SK-N-SH treated with all-trans-retinoic acid at 6 μM for 48 hours (cell line): ENCODE data around the gene STAM.
"Not testable (repeated sequence)": the region's sequence is repeated elsewhere in the genome, so short reads cannot be mapped to it uniquely, and the experiment has no call there.

Experiments
- ATAC-seq: fragments of 200-7000 bp; cut with Tn5 transposase; 3 replicates; pipeline ENCODE4 v1.9.1; 2020; ENCODE audit warnings: mild to moderate bottlenecking, moderate library complexity
- ARNTL ChIP-seq: fragments of 450-650 bp; formaldehyde crosslinking; IDR thresholded peaks from 2 replicates; pipeline ENCODE4 v1.5.0; 2020; ENCODE audit warnings: low read depth, mild to moderate bottlenecking, moderate library complexity, borderline replicate concordance
- BACH2 ChIP-seq: fragments of 250-450 bp; sonication (Bioruptor Pico); IDR thresholded peaks from 2 replicates; pipeline ENCODE4 v1.9.0; 2021; ENCODE audit warnings: mild to moderate bottlenecking, borderline replicate concordance
- CSDC2 ChIP-seq: fragments of 250-450 bp; sonication (Bioruptor Pico); IDR thresholded peaks from 2 replicates; pipeline ENCODE4 v1.5.0; 2020; ENCODE audit warnings: mild to moderate bottlenecking, moderate library complexity
- CSRNP3 ChIP-seq: fragments of 250-450 bp; sonication (Bioruptor Pico); IDR thresholded peaks from 2 replicates; pipeline ENCODE4 v1.5.1; 2021; ENCODE audit warnings: mild to moderate bottlenecking, moderate library complexity
- ESRRG ChIP-seq: fragments of 250-450 bp; sonication (Bioruptor Pico); IDR thresholded peaks from 2 replicates; pipeline ENCODE4 v1.6.1; 2021; ENCODE audit warnings: mild to moderate bottlenecking
- ISL1 ChIP-seq: fragments of 250-450 bp; sonication (Bioruptor Pico); IDR thresholded peaks from 2 replicates; pipeline ENCODE4 v2.1.2; 2022; ENCODE audit warnings: mild to moderate bottlenecking, moderate library complexity
- OSR1 ChIP-seq: fragments of 250-450 bp; sonication (Bioruptor Pico); IDR thresholded peaks from 2 replicates; pipeline ENCODE4 v1.8.0; 2022; ENCODE audit warnings: moderate library complexity, mild to moderate bottlenecking, inconsistent platforms
- PATZ1 ChIP-seq: fragments of 250-450 bp; sonication (Bioruptor Pico); IDR thresholded peaks from 2 replicates; pipeline ENCODE4 v1.8.0; 2020; ENCODE audit warnings: mild to moderate bottlenecking, moderate library complexity, borderline replicate concordance
- POU6F1 ChIP-seq: fragments of 250-450 bp; sonication (Bioruptor Pico); IDR thresholded peaks from 2 replicates; pipeline ENCODE4 v1.8.0; 2021; ENCODE audit warnings: low read depth, mild to moderate bottlenecking, moderate library complexity, borderline replicate concordance
- SNAI2 ChIP-seq: fragments of 250-450 bp; sonication (Bioruptor Pico); IDR thresholded peaks from 2 replicates; pipeline ENCODE4 v1.5.0; 2020; ENCODE audit warnings: mild to moderate bottlenecking, moderate library complexity
- TCF4 ChIP-seq: fragments of 250-450 bp; sonication (Bioruptor Pico); IDR thresholded peaks from 2 replicates; pipeline ENCODE4 v1.8.0; 2021; ENCODE audit warnings: mild to moderate bottlenecking, moderate library complexity, borderline replicate concordance
- TSHZ2 ChIP-seq: fragments of 250-450 bp; sonication (Bioruptor Pico); IDR thresholded peaks from 2 replicates; pipeline ENCODE4 v1.5.0; 2020; ENCODE audit warnings: mild to moderate bottlenecking, moderate library complexity
- ZC3H10 ChIP-seq: fragments of 250-450 bp; sonication (Bioruptor Pico); IDR thresholded peaks from 2 replicates; pipeline ENCODE4 v1.5.1; 2021; ENCODE audit warnings: mild to moderate bottlenecking, moderate library complexity
- ZFP3 ChIP-seq: fragments of 250-450 bp; sonication (Bioruptor Pico); IDR thresholded peaks from 2 replicates; pipeline ENCODE4 v1.5.0; 2020; ENCODE audit warnings: mild to moderate bottlenecking, moderate library complexity
- ZFP30 ChIP-seq: fragments of 450-650 bp; formaldehyde crosslinking; IDR thresholded peaks from 2 replicates; pipeline ENCODE4 v1.5.0; 2022; ENCODE audit warnings: mild to moderate bottlenecking, moderate library complexity
- ZNF565 ChIP-seq: fragments of 450-650 bp; formaldehyde crosslinking; conservative IDR thresholded peaks from 2 replicates; pipeline ENCODE4 v1.5.0; 2020; ENCODE audit warnings: low read depth, mild to moderate bottlenecking, moderate library complexity
- ZNF70 ChIP-seq: fragments of 450-650 bp; formaldehyde crosslinking; IDR thresholded peaks from 2 replicates; pipeline ENCODE4 v1.5.0; 2020; ENCODE audit warnings: mild to moderate bottlenecking, moderate library complexity
- ZNF8 ChIP-seq: fragments of 450-650 bp; formaldehyde crosslinking; IDR thresholded peaks from 2 replicates; pipeline ENCODE4 v1.5.0; 2020; ENCODE audit warnings: mild to moderate bottlenecking, moderate library complexity
- TF ChIP-seq, protein P1 (sequence below): fragments of 250-450 bp; sonication (Bioruptor Pico); IDR thresholded peaks from 2 replicates; pipeline ENCODE4 v1.5.1; 2020; ENCODE audit warnings: low read depth, mild to moderate bottlenecking, moderate library complexity

Gene STAM

GRCh38 chr10:17632590-17632989, 11.4 kb upstream of the STAM start:
- not testable (repeated sequence) for ATAC-seq

DNA sequence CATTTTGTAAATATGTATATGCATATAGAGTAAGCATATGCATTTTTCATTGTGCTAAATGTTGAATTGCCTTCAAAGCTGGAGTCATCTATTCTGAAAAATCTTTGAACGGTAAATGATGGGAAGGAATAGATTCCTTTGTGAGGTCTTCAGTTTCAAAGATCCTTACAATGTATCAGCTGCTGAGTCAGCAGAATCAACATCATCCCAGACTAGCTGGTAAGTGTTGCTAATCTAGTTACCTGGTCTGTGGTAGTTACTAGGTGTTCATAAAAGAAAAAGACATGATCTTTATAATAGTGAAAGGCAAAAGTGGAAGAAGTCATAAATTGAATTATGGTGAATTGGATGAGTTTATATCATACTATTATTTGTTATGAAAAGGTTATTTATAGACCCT, 10.6 kb upstream of the STAM start:
- ATAC-seq, result no peak
- TF ChIP-seq, protein P1, sequence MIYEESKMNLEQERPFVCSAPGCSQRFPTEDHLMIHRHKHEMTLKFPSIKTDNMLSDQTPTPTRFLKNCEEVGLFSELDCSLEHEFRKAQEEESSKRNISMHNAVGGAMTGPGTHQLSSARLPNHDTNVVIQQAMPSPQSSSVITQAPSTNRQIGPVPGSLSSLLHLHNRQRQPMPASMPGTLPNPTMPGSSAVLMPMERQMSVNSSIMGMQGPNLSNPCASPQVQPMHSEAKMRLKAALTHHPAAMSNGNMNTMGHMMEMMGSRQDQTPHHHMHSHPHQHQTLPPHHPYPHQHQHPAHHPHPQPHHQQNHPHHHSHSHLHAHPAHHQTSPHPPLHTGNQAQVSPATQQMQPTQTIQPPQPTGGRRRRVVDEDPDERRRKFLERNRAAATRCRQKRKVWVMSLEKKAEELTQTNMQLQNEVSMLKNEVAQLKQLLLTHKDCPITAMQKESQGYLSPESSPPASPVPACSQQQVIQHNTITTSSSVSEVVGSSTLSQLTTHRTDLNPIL (CRISPR knock-in tag), result no peak
- no peak for TF ChIP-seq ZNF70 (CRISPR knock-in tag)
- TF ChIP-seq ARNTL (CRISPR knock-in tag), result no peak
- no peak for TF ChIP-seq ZNF565 (CRISPR knock-in tag)
- no peak for TF ChIP-seq ISL1 (CRISPR knock-in tag)
- TF ChIP-seq ZFP3 (CRISPR knock-in tag), result no peak
- no peak for TF ChIP-seq PATZ1 (CRISPR knock-in tag)

DNA sequence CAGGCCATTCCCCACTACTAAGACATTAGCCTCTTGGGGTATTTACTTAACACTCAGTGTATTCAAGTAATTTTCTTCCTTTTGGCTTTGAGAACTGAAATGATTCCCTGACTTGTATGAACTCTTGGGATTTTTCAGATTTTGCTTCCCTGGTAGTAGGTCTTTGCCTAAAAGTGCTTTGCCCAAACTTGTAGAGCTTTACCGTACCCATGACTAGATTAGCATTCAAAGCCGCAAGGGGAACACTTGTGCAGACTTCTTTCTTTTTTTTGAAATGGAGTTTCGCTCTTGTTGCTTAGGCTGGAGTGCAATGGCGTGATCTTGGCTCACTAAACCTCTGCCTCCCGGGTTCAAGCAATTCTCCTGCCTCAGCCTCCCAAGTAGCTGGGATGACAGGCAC, 6.1 kb upstream of the STAM start:
- TF ChIP-seq CSDC2 (CRISPR knock-in tag) (no peak), ZNF8 (no peak), SNAI2 (CRISPR knock-in tag) (no peak), OSR1 (CRISPR knock-in tag) (no peak), ZFP30 (CRISPR knock-in tag) (no peak), ZC3H10 (no peak), ESRRG (no peak), ZNF565 (CRISPR knock-in tag) (no peak), TSHZ2 (CRISPR knock-in tag) (no peak), ZNF70 (CRISPR knock-in tag) (no peak), PATZ1 (CRISPR knock-in tag) (no peak), TCF4 (no peak), BACH2 (no peak), POU6F1 (CRISPR knock-in tag) (no peak)
- TF ChIP-seq, protein P1 (CRISPR knock-in tag), result no peak
- ATAC-seq, result no peak

DNA sequence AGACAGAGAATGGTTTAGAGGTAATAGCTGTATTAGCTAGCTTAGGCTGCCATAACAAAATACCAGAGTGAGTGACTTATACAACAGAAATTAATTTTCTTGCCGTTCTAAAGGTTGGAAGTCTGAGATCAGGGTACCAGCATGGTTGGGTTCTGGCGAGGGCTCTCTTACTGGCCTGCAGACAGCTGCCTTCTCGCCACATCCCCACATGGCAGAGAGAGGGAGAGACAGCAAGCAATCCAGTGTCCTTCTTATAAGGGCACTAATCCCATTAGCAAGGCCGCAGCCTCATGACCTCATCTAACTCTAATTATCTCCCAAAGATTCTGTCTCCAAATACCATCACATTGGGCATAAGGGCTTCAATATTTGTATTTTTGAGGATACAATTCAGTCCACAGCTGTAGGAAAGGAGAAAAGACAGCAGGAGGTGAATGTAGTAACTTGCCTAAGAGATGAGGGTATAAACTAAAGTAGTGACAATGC, 3.6 kb upstream of the STAM start:
- ATAC-seq, result no peak
- TF ChIP-seq SNAI2 (CRISPR knock-in tag) (no peak), CSRNP3 (no peak), ZC3H10 (no peak), PATZ1 (CRISPR knock-in tag) (no peak)
